HUES6 (cell line): ENCODE results near the gene ASPHD1.

Source experiments
- H3K27ac ChIP-seq: 2 replicates; pipeline ENCODE4 v1.7.0; 2013; ENCODE audit warnings: low read depth, mild to moderate bottlenecking, low read length, inconsistent platforms
- H3K27me3 ChIP-seq: 2 replicates; pipeline ENCODE4 v1.6.1; 2013; ENCODE audit warnings: low read length; ENCODE audit not compliant: control insufficient read depth, insufficient read depth
- H3K36me3 ChIP-seq: 2 replicates; pipeline ENCODE4 v1.6.1; 2013; ENCODE audit warnings: low read length; ENCODE audit not compliant: control insufficient read depth, insufficient read depth
- H3K4me1 ChIP-seq: 2 replicates; pipeline ENCODE4 v1.6.1; 2013; ENCODE audit warnings: low read length; ENCODE audit not compliant: control insufficient read depth, insufficient read depth
- H3K4me3 ChIP-seq: 2 replicates; pipeline ENCODE4 v1.5.1; 2013; ENCODE audit warnings: low read depth, low read length
- H3K9ac ChIP-seq: one replicate; pipeline ENCODE4 v1.6.1; 2013; ENCODE audit warnings: mild to moderate bottlenecking, low read length
- H3K9me3 ChIP-seq: 2 replicates; pipeline ENCODE4 v1.6.1; 2013; ENCODE audit warnings: low read depth, low read length; ENCODE audit not compliant: control insufficient read depth, insufficient read depth

The ASPHD1 gene

DNA sequence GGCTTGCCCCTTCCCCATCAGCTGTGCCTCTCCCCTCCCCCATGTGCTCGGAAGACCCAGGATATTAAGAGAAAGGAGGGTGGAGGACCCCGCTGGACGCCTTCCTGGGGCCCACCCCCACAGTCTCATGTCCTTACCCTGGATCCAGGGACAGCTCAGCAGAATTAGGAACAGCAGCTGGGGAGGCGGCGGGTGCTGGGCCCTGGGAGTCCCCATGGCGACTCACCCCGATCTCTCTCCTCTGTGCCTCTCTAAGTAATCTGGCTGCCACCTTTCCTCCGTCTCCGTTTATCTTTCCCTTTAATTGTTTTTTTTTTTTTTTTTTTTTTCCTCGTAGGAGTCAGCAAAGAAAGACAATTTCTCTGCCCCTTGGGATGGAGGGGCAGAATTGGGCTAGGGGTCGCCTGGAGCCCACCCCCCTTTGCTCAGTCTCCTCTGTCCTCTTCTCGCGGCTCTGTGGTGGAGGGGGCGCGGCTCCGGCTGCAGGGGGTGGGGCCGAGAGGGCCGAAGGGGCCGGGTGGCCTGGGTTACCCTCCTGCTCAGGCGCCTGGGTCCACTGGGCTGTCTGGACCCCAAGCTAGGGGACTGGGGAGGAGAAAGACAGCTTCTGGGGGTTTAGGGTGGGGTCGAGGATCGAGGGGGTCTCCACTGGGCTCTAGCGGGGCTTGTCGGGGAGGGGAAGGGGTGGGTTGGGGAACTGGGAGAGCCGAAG is 1.3 kb upstream of the ASPHD1 start:
- peak overlapping the region; percentile 59 for H3K9ac ChIP-seq
- H3K9me3 ChIP-seq, result no peaks in the 10 kb centered on the region
- H3K4me3 ChIP-seq, result peak overlapping the region; percentile 88
- H3K27me3 ChIP-seq, result no peaks in the 10 kb centered on the region
- no peak overlapping the region for H3K27ac ChIP-seq
- H3K36me3 ChIP-seq, result peaks cover 7% of the 10 kb centered on the region; the same call in 1 of the 2 replicates
- peaks cover 15% of the 10 kb centered on the region for H3K4me1 ChIP-seq

DNA sequence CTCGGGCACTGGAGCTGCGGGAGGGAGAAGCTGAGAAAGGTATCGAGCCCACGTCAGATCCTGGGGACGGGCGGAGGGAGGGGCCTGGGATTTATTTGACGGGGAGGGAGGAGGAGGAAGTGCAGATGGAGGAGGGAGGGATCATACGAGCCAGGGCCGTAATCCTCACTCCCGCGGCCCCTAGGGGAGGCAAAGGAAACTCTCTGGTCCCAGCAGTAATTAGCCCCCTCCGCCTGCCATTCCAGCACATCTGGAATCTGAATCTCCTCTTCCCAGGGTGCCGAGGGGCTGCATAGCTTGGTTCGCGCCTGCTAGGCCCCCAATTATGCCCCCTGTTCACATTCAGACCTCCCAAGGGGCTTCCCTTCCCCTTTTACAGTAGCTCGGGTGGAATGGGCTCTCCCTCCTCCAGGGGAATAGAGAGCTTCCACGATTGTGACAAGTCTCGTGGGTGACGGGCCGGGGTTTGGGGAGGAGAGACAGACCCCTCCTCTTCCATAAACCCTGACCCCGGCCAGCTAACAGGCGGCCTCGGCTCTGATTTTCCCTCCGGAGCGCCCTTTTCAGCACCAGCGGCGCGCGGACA is 679 bp upstream of the ASPHD1 start, which contains the start of gene SEZ6L2:
Gene SEZ6L2 (minus strand): TSS at position 35 of the 586 bp plus-strand sequence. CDS start 531 bp downstream, outside the sequence.
- no peak within 1 kb of the TSS for H3K27ac ChIP-seq
- peak within 1 kb of the TSS; percentile 66 for H3K9ac ChIP-seq

GRCh38 chr16:29900888-29901606 is 759 bp downstream of the ASPHD1 start:
- Histone ChIP-seq H3K4me1 (peaks cover 15% of the 10 kb centered on the region), H3K27ac (no peak overlapping the region), H3K9me3 (no peaks in the 10 kb centered on the region), H3K27me3 (no peaks in the 10 kb centered on the region), H3K9ac (peak overlapping the region; percentile 66), H3K36me3 (peaks cover 14% of the 10 kb centered on the region), H3K4me3 (peak overlapping the region; percentile 88)

More for the DNA sequence above, 679 bp upstream of the ASPHD1 start, which contains the start of gene SEZ6L2:
- no peaks in the 10 kb centered on the region for H3K27me3 ChIP-seq
- H3K36me3 ChIP-seq, result peaks cover 11% of the 10 kb centered on the region; the same call in 1 of the 2 replicates
- peak within 1 kb of the TSS; percentile 88 for H3K4me3 ChIP-seq
- H3K4me1 ChIP-seq, result peaks cover 15% of the 10 kb centered on the region
- no peaks in the 10 kb centered on the region for H3K9me3 ChIP-seq

- H3K9me3 ChIP-seq, result no peaks in the 10 kb centered on the region
- no peaks in the 10 kb centered on the region for H3K27me3 ChIP-seq
- H3K4me1 ChIP-seq, result peaks cover 15% of the 10 kb centered on the region
- H3K36me3 ChIP-seq, result peaks cover 16% of the 10 kb centered on the region
- peak overlapping the region; percentile 66 for H3K9ac ChIP-seq
- peak overlapping the region; percentile 88 for H3K4me3 ChIP-seq
- no peak overlapping the region for H3K27ac ChIP-seq
These were observed 1.3 kb downstream of the ASPHD1 start for GRCh38 chr16:29901607-29901945.

- Histone ChIP-seq H3K4me1 (peaks cover 13% of the 10 kb centered on the region; the same call in 1 of the 2 replicates), H3K27ac (no peak overlapping the region), H3K4me3 (no peak overlapping the region), H3K9me3 (no peaks in the 10 kb centered on the region), H3K36me3 (peaks cover 19% of the 10 kb centered on the region), H3K27me3 (no peaks in the 10 kb centered on the region), H3K9ac (no peak overlapping the region)
These were observed 3.3 kb downstream of the ASPHD1 start for GRCh38 chr16:29903590-29903989.

DNA sequence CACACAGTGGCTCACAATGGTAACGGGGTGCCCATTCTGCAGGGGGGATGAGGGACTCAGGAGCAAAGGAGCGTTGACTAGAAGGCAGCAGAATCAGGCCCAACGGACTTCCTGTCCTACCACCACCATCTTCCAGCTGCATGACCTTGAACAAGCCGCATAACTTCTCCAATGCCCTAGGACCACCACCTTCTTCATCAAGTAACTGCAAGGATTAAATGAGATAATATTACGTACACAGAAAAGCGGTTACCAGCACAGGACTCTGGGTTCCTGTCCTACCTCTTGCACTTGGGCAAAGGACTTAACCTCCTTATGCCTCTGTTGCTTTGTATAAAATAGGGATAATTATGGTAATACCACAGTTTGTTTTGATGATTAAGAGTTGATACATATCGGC is 4.7 kb downstream of the ASPHD1 start:
- no peak overlapping the region for H3K27ac ChIP-seq
- H3K9ac ChIP-seq, result no peak overlapping the region
- no peaks in the 10 kb centered on the region for H3K9me3 ChIP-seq
- peaks cover 19% of the 10 kb centered on the region for H3K36me3 ChIP-seq
- H3K4me3 ChIP-seq, result no peak overlapping the region
- H3K4me1 ChIP-seq, result peaks cover 13% of the 10 kb centered on the region; the same call in 1 of the 2 replicates
- no peaks in the 10 kb centered on the region for H3K27me3 ChIP-seq

DNA sequence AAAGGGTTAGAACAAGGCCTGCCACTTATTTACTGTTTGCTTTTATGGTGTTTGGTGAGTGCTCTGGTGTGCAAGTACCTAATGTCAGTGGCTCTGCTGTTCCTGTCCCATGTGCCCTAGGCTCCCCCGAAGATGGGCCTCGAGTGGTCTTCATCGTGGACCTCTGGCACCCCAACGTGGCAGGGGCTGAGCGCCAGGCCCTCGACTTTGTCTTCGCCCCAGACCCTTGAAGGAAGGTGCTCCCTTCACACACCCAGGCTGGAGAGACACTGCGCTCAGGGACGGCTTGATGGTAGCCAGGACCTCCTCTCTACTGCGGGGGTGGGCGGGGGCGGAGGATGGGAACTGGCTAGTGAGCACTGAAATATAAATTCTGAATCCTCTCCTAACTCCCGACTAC is 5.4 kb downstream of the ASPHD1 start:
- H3K9me3 ChIP-seq, result no peaks in the 10 kb centered on the region
- no peaks in the 10 kb centered on the region for H3K27me3 ChIP-seq
- H3K36me3 ChIP-seq, result peaks cover 19% of the 10 kb centered on the region
- H3K4me3 ChIP-seq, result no peak overlapping the region
- H3K4me1 ChIP-seq, result peaks cover 13% of the 10 kb centered on the region; the same call in 1 of the 2 replicates
- H3K27ac ChIP-seq, result no peak overlapping the region
- no peak overlapping the region for H3K9ac ChIP-seq

DNA sequence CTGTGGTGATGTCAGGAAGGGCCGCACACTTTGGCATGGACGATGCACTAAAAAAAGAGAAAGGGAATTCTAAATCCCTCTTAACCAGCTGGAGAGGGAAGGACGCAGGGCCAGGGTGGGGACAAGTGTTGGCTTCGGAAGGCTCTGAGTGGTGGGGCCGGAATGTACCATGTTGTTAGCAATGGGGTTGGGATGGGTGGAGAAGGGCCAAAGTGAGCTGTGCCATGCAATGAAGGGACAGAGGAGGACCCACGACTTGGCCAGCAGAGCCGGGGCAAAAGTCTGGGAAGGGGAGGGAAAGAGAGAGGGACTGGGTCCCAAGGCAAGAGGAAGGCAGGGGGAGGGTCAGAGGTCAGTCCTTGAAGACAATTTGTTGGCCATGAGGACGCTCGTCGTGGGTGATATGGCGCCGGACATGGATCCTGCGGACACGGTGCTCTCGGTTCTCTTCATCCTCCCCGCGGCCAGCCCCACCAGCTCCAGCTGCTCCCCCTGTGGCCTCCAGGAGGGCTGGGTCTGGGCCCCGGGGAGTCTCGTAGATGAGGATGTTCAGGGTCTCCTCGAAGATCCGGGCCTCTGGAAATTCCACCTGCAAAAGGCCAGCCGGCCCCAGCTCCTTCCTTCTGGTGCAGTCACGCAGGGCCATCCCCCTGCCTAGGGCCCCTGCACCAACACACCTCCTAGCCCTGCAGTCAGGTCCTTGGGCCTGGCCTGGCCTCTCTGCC is 6.4 kb downstream of the ASPHD1 start:
- Histone ChIP-seq H3K36me3 (peaks cover 19% of the 10 kb centered on the region), H3K27ac (no peak overlapping the region)

GRCh38 chr16:29907973-29908372 is 7.7 kb downstream of the ASPHD1 start:
- no peak overlapping the region for H3K4me3 ChIP-seq
- no peak overlapping the region for H3K27ac ChIP-seq
- no peak overlapping the region for H3K9ac ChIP-seq
- peaks cover 12% of the 10 kb centered on the region; the same call in 1 of the 2 replicates for H3K4me1 ChIP-seq
- no peaks in the 10 kb centered on the region for H3K27me3 ChIP-seq
- peaks cover 19% of the 10 kb centered on the region for H3K36me3 ChIP-seq
- H3K9me3 ChIP-seq, result no peaks in the 10 kb centered on the region

More for the DNA sequence above, 6.4 kb downstream of the ASPHD1 start:
- no peaks in the 10 kb centered on the region for H3K9me3 ChIP-seq
- no peak overlapping the region for H3K9ac ChIP-seq
- peaks cover 10% of the 10 kb centered on the region; the same call in 1 of the 2 replicates for H3K4me1 ChIP-seq
- H3K27me3 ChIP-seq, result no peaks in the 10 kb centered on the region
- no peak overlapping the region for H3K4me3 ChIP-seq

- Histone ChIP-seq H3K9ac (no peak overlapping the region), H3K36me3 (peaks cover 16% of the 10 kb centered on the region), H3K4me1 (peaks cover 12% of the 10 kb centered on the region; the same call in 1 of the 2 replicates), H3K9me3 (no peaks in the 10 kb centered on the region), H3K4me3 (no peak overlapping the region), H3K27me3 (no peaks in the 10 kb centered on the region), H3K27ac (no peak overlapping the region)
These were observed 8.5 kb downstream of the ASPHD1 start for GRCh38 chr16:29908719-29909220.
